ENCODE measurements around the gene ADH1A. TPM values are rescaled to one million over a fixed set of nuclear protein-coding genes. Genes with fewer than 3 reads are reported as not detected.

ADH1A gene
- total and polyA plus RNA-seq, 11 donors, result 0.25 to 1.9 TPM; not detected in 9

DNA sequence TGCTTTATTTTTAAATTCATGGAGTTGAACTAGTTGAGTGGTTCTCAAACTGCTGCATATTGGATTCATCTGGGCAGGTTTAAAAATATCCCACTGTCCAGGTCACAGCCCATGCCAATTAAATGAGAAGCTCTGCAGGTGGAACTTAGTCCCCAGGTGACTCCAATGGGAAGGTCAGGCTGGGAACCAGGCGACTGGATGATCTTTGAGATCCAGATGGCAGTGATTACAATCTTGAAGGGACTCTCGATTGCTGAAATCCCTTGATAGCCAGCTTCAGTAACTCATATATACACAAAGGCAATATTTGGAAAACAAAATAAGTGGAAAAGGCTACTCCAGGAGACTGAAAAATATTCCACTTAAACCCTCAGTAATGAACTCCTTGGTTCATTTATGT lies 8.1 kb downstream of the ADH1A start:
- Histone ChIP-seq H3K36me3 (no peaks in the 10 kb centered on the region), H3K27ac (no peak overlapping the region), H3K27me3 (no peaks in the 10 kb centered on the region), H3K9me3 (no peaks in the 10 kb centered on the region), H3K4me1 (no peaks in the 10 kb centered on the region), H3K4me3 (no peak overlapping the region)
- ATAC-seq (no peak), DNase-seq (no peak)
- TF ChIP-seq, protein P1, sequence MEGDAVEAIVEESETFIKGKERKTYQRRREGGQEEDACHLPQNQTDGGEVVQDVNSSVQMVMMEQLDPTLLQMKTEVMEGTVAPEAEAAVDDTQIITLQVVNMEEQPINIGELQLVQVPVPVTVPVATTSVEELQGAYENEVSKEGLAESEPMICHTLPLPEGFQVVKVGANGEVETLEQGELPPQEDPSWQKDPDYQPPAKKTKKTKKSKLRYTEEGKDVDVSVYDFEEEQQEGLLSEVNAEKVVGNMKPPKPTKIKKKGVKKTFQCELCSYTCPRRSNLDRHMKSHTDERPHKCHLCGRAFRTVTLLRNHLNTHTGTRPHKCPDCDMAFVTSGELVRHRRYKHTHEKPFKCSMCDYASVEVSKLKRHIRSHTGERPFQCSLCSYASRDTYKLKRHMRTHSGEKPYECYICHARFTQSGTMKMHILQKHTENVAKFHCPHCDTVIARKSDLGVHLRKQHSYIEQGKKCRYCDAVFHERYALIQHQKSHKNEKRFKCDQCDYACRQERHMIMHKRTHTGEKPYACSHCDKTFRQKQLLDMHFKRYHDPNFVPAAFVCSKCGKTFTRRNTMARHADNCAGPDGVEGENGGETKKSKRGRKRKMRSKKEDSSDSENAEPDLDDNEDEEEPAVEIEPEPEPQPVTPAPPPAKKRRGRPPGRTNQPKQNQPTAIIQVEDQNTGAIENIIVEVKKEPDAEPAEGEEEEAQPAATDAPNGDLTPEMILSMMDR (IDR thresholded peaks at IDR 0.05), result no peak
- no peak for TF ChIP-seq POLR2A (IDR thresholded peaks at IDR 0.05)
- intact Hi-C loops (cut with DNase I), result no loop called here
- 68 to 73% (median 70%) methylated on average over 2 of the region's 2 CpGs for WGBS, 4 donors

DNA sequence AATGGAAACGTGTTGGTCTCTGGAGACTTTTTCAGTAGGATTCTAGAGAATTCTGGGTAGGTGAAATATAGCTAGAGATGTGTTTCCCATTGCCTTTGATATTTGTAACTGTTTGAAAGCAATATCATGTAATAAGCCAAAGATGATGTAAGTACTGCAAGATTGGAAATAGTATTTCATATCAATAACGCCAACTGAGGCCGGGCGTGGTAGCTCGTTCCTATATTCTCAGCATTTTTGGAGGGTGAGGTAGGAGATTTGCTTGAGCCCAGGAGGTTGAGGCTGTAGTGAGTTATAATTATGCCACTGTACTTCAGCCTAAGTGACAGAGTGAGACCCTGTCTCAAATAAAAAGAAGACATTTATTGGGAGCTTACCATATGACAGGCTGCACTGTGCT lies 9.5 kb downstream of the ADH1A start:
- TF ChIP-seq POLR2A (IDR thresholded peaks at IDR 0.05), result no peak
- TF ChIP-seq, protein P1 (IDR thresholded peaks at IDR 0.05), result no peak
- ATAC-seq (no peak), DNase-seq (no peak)
- no peaks in the 10 kb centered on the region for H3K4me1 ChIP-seq
- no peaks in the 10 kb centered on the region for H3K36me3 ChIP-seq
- H3K9me3 ChIP-seq, result no peaks in the 10 kb centered on the region
- H3K27ac ChIP-seq, result no peak overlapping the region
- H3K27me3 ChIP-seq, result no peaks in the 10 kb centered on the region
- intact Hi-C loops (cut with DNase I), result no loop called here
- WGBS, 4 donors, result 88 to 92% (median 90%) methylated on average over 5 of the region's 5 CpGs
- no peak overlapping the region for H3K4me3 ChIP-seq

DNA sequence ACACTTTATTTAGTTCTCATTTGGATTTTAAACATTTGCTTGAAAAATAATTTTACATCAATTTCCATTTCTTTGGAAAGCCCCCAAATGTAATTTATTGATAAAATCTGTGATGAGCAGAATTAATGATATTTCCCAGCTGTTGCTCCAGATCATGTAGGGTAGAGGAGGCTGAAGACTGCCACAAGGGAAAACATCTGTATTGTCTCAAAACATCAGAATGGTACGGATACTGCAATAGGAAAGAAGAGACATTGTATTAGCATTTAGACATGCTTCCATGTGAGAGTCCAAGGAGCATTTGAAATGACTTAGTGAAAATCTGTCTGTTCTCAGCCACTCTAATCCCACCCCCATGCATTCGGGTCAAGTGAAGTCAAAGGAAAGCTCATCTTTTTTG lies 14.4 kb downstream of the ADH1A start:
- H3K27me3 ChIP-seq, result no peaks in the 10 kb centered on the region
- peak overlapping the region in 4 of 12 donors; percentile 13 to 40 (median 23) for H3K27ac ChIP-seq
- H3K9me3 ChIP-seq, result no peaks in the 10 kb centered on the region
- peak in 2 of 4 donors; percentile 18 to 68 for ATAC-seq
- intact Hi-C loops (cut with DNase I), result loop anchor here in 1 of 10 donors (10.0 kb wide), 1 partner anchor 128 kb away; no protein-coding TSS in a partner anchor
- peaks cover 0 to 3% (median 0%) of the 10 kb centered on the region in 12 donors for H3K4me1 ChIP-seq
- TF ChIP-seq POLR2A (IDR thresholded peaks at IDR 0.05), result no peak
- TF ChIP-seq, protein P1 (IDR thresholded peaks at IDR 0.05), result no peak
- 62 to 74% (median 68%) methylated on average over 2 of the region's 2 CpGs for WGBS, 4 donors
- H3K36me3 ChIP-seq, result no peaks in the 10 kb centered on the region
- no peak overlapping the region for H3K4me3 ChIP-seq
- DNase-seq, result no peak

DNA sequence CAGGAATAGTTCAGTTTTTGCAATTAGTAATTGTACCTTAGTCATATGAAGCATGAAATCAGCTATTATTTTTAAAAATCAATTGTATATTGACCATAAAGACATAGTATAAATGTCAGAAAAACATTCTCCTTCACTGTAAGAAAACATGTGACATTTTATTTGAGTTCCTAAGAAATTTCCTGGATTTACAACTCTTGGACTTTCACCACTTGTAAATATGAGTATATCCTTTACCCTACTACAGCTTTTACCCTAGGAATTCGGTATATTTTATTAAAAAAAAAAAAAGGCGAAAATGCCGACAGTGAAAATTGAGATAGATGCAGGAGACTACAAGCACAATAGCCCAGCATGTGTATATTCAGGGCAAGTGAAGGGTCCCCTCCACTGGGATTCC lies 14.9 kb downstream of the ADH1A start:
- Histone ChIP-seq H3K27me3 (no peaks in the 10 kb centered on the region), H3K27ac (peak overlapping the region in 4 of 12 donors; percentile 1 to 24 (median 16)), H3K9me3 (no peaks in the 10 kb centered on the region), H3K4me1 (peaks cover 0 to 3% (median 0%) of the 10 kb centered on the region in 12 donors), H3K36me3 (no peaks in the 10 kb centered on the region), H3K4me3 (no peak overlapping the region)
- intact Hi-C loops (cut with DNase I), result loop anchor here in 1 of 10 donors (10.0 kb wide), 1 partner anchor 129 kb away; no protein-coding TSS in a partner anchor
- DNase-seq (no peak), ATAC-seq (no peak)
- 75 to 82% (median 78%) methylated on average over 3 of the region's 3 CpGs for WGBS, 4 donors
- TF ChIP-seq, protein P1 (IDR thresholded peaks at IDR 0.05), result no peak
- TF ChIP-seq POLR2A (IDR thresholded peaks at IDR 0.05), result no peak
